B cell (primary cell): ENCODE results near the gene PSMG4. TPM values are rescaled to one million over a fixed set of nuclear protein-coding genes. Genes with fewer than 3 reads are reported as not detected.

Experiments
- ATAC-seq: fragments of 200-7000 bp; cut with Tn5 transposase; one replicate; pipeline ENCODE4 v1.10.0; 2021; ENCODE audit warnings: low read depth, mild to moderate bottlenecking, moderate number of reproducible peaks, moderate library complexity
- CTCF ChIA-PET: fragments of 350-600 bp; sonication (Branson Sonifier 250); formaldehyde crosslinking; loops from one replicate; lab custom pipeline; 2021; ENCODE audit warnings: antibody characterized with exemption, inconsistent platforms; lab: Charles Lee
- POLR2A ChIA-PET: fragments of 350-600 bp; sonication (Branson Sonifier 250); formaldehyde crosslinking; loops from one replicate; lab custom pipeline; 2021; ENCODE audit warnings: antibody characterized with exemption; lab: Charles Lee
- DNase-seq: peaks from one replicate; pipeline ENCODE4 v3.0.0; 2013
- H2AFZ ChIP-seq: 2 replicates; pipeline ENCODE4 v1.6.1; 2012; ENCODE audit warnings: mild to moderate bottlenecking, low read depth, low read length; ENCODE audit not compliant: insufficient read depth, poor library complexity, severe bottlenecking
- H3K27ac ChIP-seq, 2 donors: 1 replicate in 1 of 2; 2 replicates in 1 of 2; pipeline ENCODE4 v1.5.1; 2012 to 2013; ENCODE audit warnings: low read length in 2 of 2, mild to moderate bottlenecking in 2 of 2, moderate library complexity in 1 of 2
- H3K27me3 ChIP-seq, 4 experiments: fragments of 200-600 bp in 1 of 4; sonication (generic) in 1 of 4; replicated peaks in 1 of 4; 1 replicate in 2 of 4; 2 replicates in 2 of 4; pipeline versions ENCODE4 v1.6.1 to v1.7.0; 2013 to 2016; ENCODE audit warnings: low read length in 3 of 4, mild to moderate bottlenecking in 2 of 4, mixed read lengths in 1 of 4, moderate library complexity in 1 of 4; ENCODE audit not compliant: insufficient read depth in 4 of 4, control insufficient read depth in 3 of 4; ENCODE audit errors: control extremely low read depth in 1 of 4
- H3K36me3 ChIP-seq, 2 experiments: replicated peaks in 1 of 2; 1 replicate in 1 of 2; 2 replicates in 1 of 2; pipeline versions ENCODE4 v1.6.1 to v1.7.1; 2013; ENCODE audit warnings: low read length in 1 of 2; ENCODE audit not compliant: insufficient read depth in 2 of 2, control insufficient read depth in 1 of 2; ENCODE audit errors: control extremely low read depth in 1 of 2, extremely low read depth in 1 of 2
- H3K4me1 ChIP-seq, 2 donors: fragments of 200-600 bp in 1 of 2; sonication (generic) in 1 of 2; 1 replicate in 1 of 2; 2 replicates in 1 of 2; pipeline versions ENCODE4 v1.5.1 to v1.6.1; 2013 to 2017; ENCODE audit warnings: low read length in 2 of 2; ENCODE audit not compliant: control insufficient read depth in 2 of 2, insufficient read depth in 2 of 2
- H3K4me2 ChIP-seq: replicated peaks from 2 replicates; pipeline ENCODE3; 2012; ENCODE audit warnings: mild to moderate bottlenecking, low read depth, low read length; ENCODE audit not compliant: poor library complexity, severe bottlenecking
- H3K4me3 ChIP-seq, 5 experiments: fragments of 200-600 bp in 1 of 5; sonication (generic) in 1 of 5; 1 replicate in 3 of 5; 2 replicates in 2 of 5; pipeline versions ENCODE4 v1.5.1 to v1.7.0; 2011 to 2016; ENCODE audit warnings: low read length in 4 of 5, mild to moderate bottlenecking in 4 of 5, low read depth in 2 of 5, control low read depth in 1 of 5, moderate library complexity in 1 of 5; ENCODE audit not compliant: insufficient read depth in 1 of 5; ENCODE audit errors: control extremely low read depth in 1 of 5, extremely low read depth in 1 of 5
- H3K79me2 ChIP-seq: fragments of 200-600 bp; sonication (generic); one replicate; pipeline ENCODE4 v1.6.0; 2016; ENCODE audit warnings: low read length; ENCODE audit not compliant: control insufficient read depth, insufficient read depth
- H3K9ac ChIP-seq: fragments of 200-600 bp; sonication (generic); 2 replicates; pipeline ENCODE4 v1.6.1; 2017; ENCODE audit warnings: mild to moderate bottlenecking, low read length, moderate library complexity
- H3K9me3 ChIP-seq, 3 donors: one replicate each; pipeline versions ENCODE4 v1.6.1 to v1.7.1; 2013; ENCODE audit warnings: low read length in 2 of 3; ENCODE audit not compliant: control insufficient read depth in 2 of 3, insufficient read depth in 1 of 3; ENCODE audit errors: control extremely low read depth in 1 of 3
- H4K20me1 ChIP-seq: 2 replicates; pipeline ENCODE4 v1.6.0; 2012; ENCODE audit warnings: mild to moderate bottlenecking, low read length; ENCODE audit not compliant: insufficient read depth, control insufficient read depth, poor library complexity, severe bottlenecking
- H3K27ac Mint-ChIP-seq: one replicate; pipeline ENCODE4 v1.8.0; 2021; ENCODE audit warnings: mixed read lengths
- H3K27me3 Mint-ChIP-seq: one replicate; pipeline ENCODE4 v1.8.0; 2021; ENCODE audit warnings: mixed read lengths
- H3K4me1 Mint-ChIP-seq: one replicate; pipeline ENCODE4 v1.8.0; 2021; ENCODE audit warnings: mixed read lengths
- H3K4me3 Mint-ChIP-seq: one replicate; pipeline ENCODE4 v1.8.0; 2021; ENCODE audit warnings: mixed read lengths
- H3K9me3 Mint-ChIP-seq: one replicate; pipeline ENCODE4 v1.8.0; 2022; ENCODE audit warnings: mixed read lengths; ENCODE audit not compliant: insufficient read depth
- CTCF ChIP-seq: fragments of 200-600 bp; IDR thresholded peaks from one replicate; pipeline ENCODE4 v1.8.0; 2022; ENCODE audit warnings: antibody characterized with exemption, mild to moderate bottlenecking
- EZH2 ChIP-seq: IDR thresholded peaks from 2 replicates; pipeline ENCODE4 v1.6.1; 2012; ENCODE audit warnings: borderline replicate concordance, low read depth, mild to moderate bottlenecking, moderate library complexity, low read length; ENCODE audit not compliant: insufficient read depth, poor library complexity, severe bottlenecking
- WGBS: methylation state at CpG from one replicate; pipeline ENCODE4 v1.1.5; 2013; ENCODE audit warnings: missing lambda C conversion rate; ENCODE audit not compliant: insufficient coverage; 5-methylcytosine and 5-hydroxymethylcytosine counted together
- intact Hi-C: fragments of 100-400 bp; cut with micrococcal nuclease; formaldehyde crosslinking; loops from one replicate; pipeline ENCODE4 v1.10.0; 2022
- polyA plus RNA-seq: library from polyadenylated mRNA; depleted of rRNA; stranded (reverse); fragments of >200 nt; gene quantifications from 2 replicates; pipeline ENCODE4 v1.2.3, GENCODE V29; 2012
- total RNA-seq, 2 donors: library from RNA; stranded (reverse); fragments of 120-200 nt in 1 of 2; gene quantifications; 1 replicate in 1 of 2; 2 replicates in 1 of 2; pipeline versions ENCODE4 v1.2.3 to v1.2.4, GENCODE V29; 2013 to 2022

The PSMG4 gene
- total and polyA plus RNA-seq, 2 donors (not counting 1 experiment from before 2014, with no cell fraction given): 31.9 to 42.4 TPM

GRCh38 chr6:3297909-3298308 is 39.2 kb downstream of the PSMG4 start:
- H3K27me3 ChIP-seq: peaks cover 0 to 14% (median 0%) of the 10 kb centered on the region in 4 experiments
- no peak for ATAC-seq
- H3K79me2 ChIP-seq: no peaks in the 10 kb centered on the region
- CTCF ChIA-PET: interaction anchor here (1.3 kb wide), 1 partner anchor 18 kb away, joined by 4 read pairs; no protein-coding TSS in a partner anchor
- no peak overlapping the region for H3K4me3 ChIP-seq
- intact Hi-C loops: no loop called here
- H3K4me1 Mint-ChIP-seq: no peaks in the 10 kb centered on the region
- no peaks in the 10 kb centered on the region for H3K9me3 ChIP-seq
- no peak overlapping the region for H3K4me3 Mint-ChIP-seq
- H3K27ac Mint-ChIP-seq: no peak overlapping the region
- no peaks in the 10 kb centered on the region for H3K36me3 ChIP-seq
- POLR2A ChIA-PET: no interaction called here
- no peak for DNase-seq
- 92% methylated on average over 11 of the region's 11 CpGs for WGBS
- TF ChIP-seq EZH2: no peak
- no peak for TF ChIP-seq CTCF
- H3K27ac ChIP-seq: no peak overlapping the region
- peaks cover 39% of the 10 kb centered on the region for H3K27me3 Mint-ChIP-seq
- H3K9ac ChIP-seq: no peak overlapping the region
- no peak overlapping the region for H3K4me2 ChIP-seq
- no peaks in the 10 kb centered on the region for H4K20me1 ChIP-seq
- no peak overlapping the region for H2AFZ ChIP-seq
- H3K9me3 Mint-ChIP-seq: peaks cover 5% of the 10 kb centered on the region
- no peaks in the 10 kb centered on the region for H3K4me1 ChIP-seq

- DNase-seq (no peak), ATAC-seq (no peak)
- Histone ChIP-seq H3K4me2 (no peak overlapping the region), H4K20me1 (no peaks in the 10 kb centered on the region), H3K9ac (no peak overlapping the region), H3K27ac (no peak overlapping the region), H3K9me3 (peaks cover 0 to 3% (median 0%) of the 10 kb centered on the region in 3 donors), H3K79me2 (no peaks in the 10 kb centered on the region), H3K36me3 (no peaks in the 10 kb centered on the region), H3K4me1 (no peaks in the 10 kb centered on the region), H3K27me3 (peaks cover 0 to 18% (median 0%) of the 10 kb centered on the region in 4 experiments), H3K4me3 (no peak overlapping the region), H2AFZ (no peak overlapping the region)
- Mint-ChIP-seq H3K27me3 (peaks cover 53% of the 10 kb centered on the region), H3K9me3 (peaks cover 5% of the 10 kb centered on the region), H3K4me1 (no peaks in the 10 kb centered on the region), H3K27ac (no peak overlapping the region), H3K4me3 (no peak overlapping the region)
- ChIA-PET POLR2A (no interaction called here), CTCF (interaction anchor here (1.3 kb wide), 1 partner anchor 20 kb away, joined by 4 read pairs; no protein-coding TSS in a partner anchor)
- WGBS: 67% methylated on average over 3 of the region's 10 CpGs
- intact Hi-C loops: no loop called here
- TF ChIP-seq CTCF (no peak), EZH2 (no peak)
These were observed 40.5 kb downstream of the PSMG4 start for GRCh38 chr6:3299221-3299620.
